ENCODE data around the gene SLC26A5.

- TF ChIP-seq EZH2 (IDR thresholded peaks at IDR 0.05): no peak
- TF ChIP-seq CTCF (IDR thresholded peaks at IDR 0.05): no peak
Measured at GRCh38 chr7:103469095-103469948, 23.3 kb upstream of the SLC26A5 start.

Data from neural progenitor cell (in vitro differentiated cells).